ENCODE measurements around the gene IL36A.

Gene IL36A

GRCh38 chr2:113014067-113014466 lies 8.8 kb downstream of the IL36A start:
- peaks cover 27% of the 10 kb centered on the region for H3K27me3 Mint-ChIP-seq (ENCODE audit: low read depth)

GRCh38 chr2:113015042-113015441 lies 9.8 kb downstream of the IL36A start:
- H3K9me3 Mint-ChIP-seq: peaks cover 11% of the 10 kb centered on the region

More at GRCh38 chr2:113014067-113014466, 8.8 kb downstream of the IL36A start:
- H3K27ac Mint-ChIP-seq: no peak overlapping the region
- H3K9me3 Mint-ChIP-seq: peaks cover 10% of the 10 kb centered on the region
- no peak overlapping the region for H3K4me3 Mint-ChIP-seq
- peaks cover 10% of the 10 kb centered on the region for H3K4me1 Mint-ChIP-seq (ENCODE audit: low read depth)
- DNase-seq (ENCODE audit: low spot score): no peak
- peaks cover 3% of the 10 kb centered on the region for H3K36me3 Mint-ChIP-seq (ENCODE audit: low read depth)

GRCh38 chr2:113015655-113016054 lies 10.4 kb downstream of the IL36A start:
- Mint-ChIP-seq H3K9me3 (peaks cover 11% of the 10 kb centered on the region), H3K4me3 (no peak overlapping the region), H3K27ac (no peak overlapping the region), H3K36me3 (ENCODE audit: low read depth) (peaks cover 3% of the 10 kb centered on the region), H3K27me3 (ENCODE audit: low read depth) (peaks cover 31% of the 10 kb centered on the region), H3K4me1 (ENCODE audit: low read depth) (peaks cover 6% of the 10 kb centered on the region)
- DNase-seq (ENCODE audit: low spot score): no peak

More at GRCh38 chr2:113015042-113015441, 9.8 kb downstream of the IL36A start:
- Mint-ChIP-seq H3K4me1 (ENCODE audit: low read depth) (peaks cover 8% of the 10 kb centered on the region), H3K27me3 (ENCODE audit: low read depth) (peaks cover 31% of the 10 kb centered on the region), H3K27ac (no peak overlapping the region), H3K4me3 (no peak overlapping the region), H3K36me3 (ENCODE audit: low read depth) (peaks cover 3% of the 10 kb centered on the region)
- DNase-seq (ENCODE audit: low spot score): no peak

- H3K27me3 Mint-ChIP-seq (ENCODE audit: low read depth): peaks cover 36% of the 10 kb centered on the region
- H3K4me3 Mint-ChIP-seq: no peak overlapping the region
- H3K9me3 Mint-ChIP-seq: peaks cover 6% of the 10 kb centered on the region
- no peak overlapping the region for H3K27ac Mint-ChIP-seq
- no peak for DNase-seq (ENCODE audit: low spot score)
- H3K4me1 Mint-ChIP-seq (ENCODE audit: low read depth): no peaks in the 10 kb centered on the region
- H3K36me3 Mint-ChIP-seq (ENCODE audit: low read depth): peaks cover 1% of the 10 kb centered on the region
Measured at GRCh38 chr2:113018509-113018908, 13.2 kb downstream of the IL36A start.

- no peak overlapping the region for H3K27ac Mint-ChIP-seq
- H3K4me1 Mint-ChIP-seq (ENCODE audit: low read depth): no peaks in the 10 kb centered on the region
- H3K4me3 Mint-ChIP-seq: no peak overlapping the region
- peaks cover 6% of the 10 kb centered on the region for H3K9me3 Mint-ChIP-seq
- DNase-seq (ENCODE audit: low spot score): no peak
- H3K36me3 Mint-ChIP-seq (ENCODE audit: low read depth): no peaks in the 10 kb centered on the region
- H3K27me3 Mint-ChIP-seq (ENCODE audit: low read depth): peaks cover 51% of the 10 kb centered on the region
Measured at GRCh38 chr2:113021312-113021711, 16.1 kb downstream of the IL36A start.

- DNase-seq (ENCODE audit: low spot score): no peak
- Mint-ChIP-seq H3K4me1 (ENCODE audit: low read depth) (no peaks in the 10 kb centered on the region), H3K36me3 (ENCODE audit: low read depth) (no peaks in the 10 kb centered on the region), H3K27me3 (ENCODE audit: low read depth) (peaks cover 51% of the 10 kb centered on the region), H3K9me3 (no peaks in the 10 kb centered on the region), H3K27ac (no peak overlapping the region), H3K4me3 (no peak overlapping the region)
Measured at GRCh38 chr2:113024764-113025163, 19.5 kb downstream of the IL36A start.

- Mint-ChIP-seq H3K27ac (no peak overlapping the region), H3K36me3 (ENCODE audit: low read depth) (no peaks in the 10 kb centered on the region), H3K4me1 (ENCODE audit: low read depth) (no peaks in the 10 kb centered on the region), H3K4me3 (no peak overlapping the region), H3K9me3 (no peaks in the 10 kb centered on the region), H3K27me3 (ENCODE audit: low read depth) (peaks cover 56% of the 10 kb centered on the region)
- no peak for DNase-seq (ENCODE audit: low spot score)
Measured at GRCh38 chr2:113025737-113026136, 20.5 kb downstream of the IL36A start.

- no peaks in the 10 kb centered on the region for H3K4me1 Mint-ChIP-seq (ENCODE audit: low read depth)
- H3K9me3 Mint-ChIP-seq: no peaks in the 10 kb centered on the region
- H3K4me3 Mint-ChIP-seq: no peak overlapping the region
- no peak overlapping the region for H3K27ac Mint-ChIP-seq
- H3K27me3 Mint-ChIP-seq (ENCODE audit: low read depth): peaks cover 48% of the 10 kb centered on the region
- no peaks in the 10 kb centered on the region for H3K36me3 Mint-ChIP-seq (ENCODE audit: low read depth)
- DNase-seq (ENCODE audit: low spot score): no peak
Measured at GRCh38 chr2:113027691-113028090, 22.4 kb downstream of the IL36A start.

- Mint-ChIP-seq H3K4me3 (no peak overlapping the region), H3K27ac (no peak overlapping the region), H3K9me3 (no peaks in the 10 kb centered on the region), H3K4me1 (ENCODE audit: low read depth) (no peaks in the 10 kb centered on the region), H3K36me3 (ENCODE audit: low read depth) (no peaks in the 10 kb centered on the region), H3K27me3 (ENCODE audit: low read depth) (peaks cover 48% of the 10 kb centered on the region)
- DNase-seq (ENCODE audit: low spot score): no peak
Measured at GRCh38 chr2:113028112-113028511, 22.9 kb downstream of the IL36A start.

GRCh38 chr2:113032737-113033136 lies 27.5 kb downstream of the IL36A start:
- H3K4me3 Mint-ChIP-seq: no peak overlapping the region
- no peaks in the 10 kb centered on the region for H3K9me3 Mint-ChIP-seq
- H3K36me3 Mint-ChIP-seq (ENCODE audit: low read depth): no peaks in the 10 kb centered on the region
- H3K27me3 Mint-ChIP-seq (ENCODE audit: low read depth): peaks cover 29% of the 10 kb centered on the region
- no peak overlapping the region for H3K27ac Mint-ChIP-seq
- H3K4me1 Mint-ChIP-seq (ENCODE audit: low read depth): no peaks in the 10 kb centered on the region
- DNase-seq (ENCODE audit: low spot score): no peak

GRCh38 chr2:113034016-113034415 lies 28.8 kb downstream of the IL36A start:
- peaks cover 27% of the 10 kb centered on the region for H3K27me3 Mint-ChIP-seq (ENCODE audit: low read depth)

GRCh38 chr2:113036763-113037162 lies 31.5 kb downstream of the IL36A start:
- peaks cover 23% of the 10 kb centered on the region for H3K27me3 Mint-ChIP-seq (ENCODE audit: low read depth)
- H3K4me3 Mint-ChIP-seq: no peak overlapping the region
- H3K9me3 Mint-ChIP-seq: no peaks in the 10 kb centered on the region
- no peaks in the 10 kb centered on the region for H3K36me3 Mint-ChIP-seq (ENCODE audit: low read depth)
- DNase-seq (ENCODE audit: low spot score): no peak
- H3K4me1 Mint-ChIP-seq (ENCODE audit: low read depth): peaks cover 2% of the 10 kb centered on the region
- H3K27ac Mint-ChIP-seq: no peak overlapping the region

More at GRCh38 chr2:113034016-113034415, 28.8 kb downstream of the IL36A start:
- Mint-ChIP-seq H3K27ac (no peak overlapping the region), H3K9me3 (no peaks in the 10 kb centered on the region), H3K4me3 (no peak overlapping the region), H3K4me1 (ENCODE audit: low read depth) (no peaks in the 10 kb centered on the region), H3K36me3 (ENCODE audit: low read depth) (no peaks in the 10 kb centered on the region)
- no peak for DNase-seq (ENCODE audit: low spot score)

GRCh38 chr2:113038291-113038690 lies 33.0 kb downstream of the IL36A start:
- H3K4me1 Mint-ChIP-seq (ENCODE audit: low read depth): peaks cover 2% of the 10 kb centered on the region
- H3K27ac Mint-ChIP-seq: no peak overlapping the region
- H3K27me3 Mint-ChIP-seq (ENCODE audit: low read depth): peaks cover 33% of the 10 kb centered on the region
- no peak overlapping the region for H3K4me3 Mint-ChIP-seq
- no peaks in the 10 kb centered on the region for H3K9me3 Mint-ChIP-seq
- DNase-seq (ENCODE audit: low spot score): no peak
- no peaks in the 10 kb centered on the region for H3K36me3 Mint-ChIP-seq (ENCODE audit: low read depth)

- Mint-ChIP-seq H3K27ac (no peak overlapping the region), H3K4me3 (no peak overlapping the region), H3K36me3 (ENCODE audit: low read depth) (no peaks in the 10 kb centered on the region), H3K9me3 (no peaks in the 10 kb centered on the region), H3K4me1 (ENCODE audit: low read depth) (peaks cover 2% of the 10 kb centered on the region), H3K27me3 (ENCODE audit: low read depth) (peaks cover 37% of the 10 kb centered on the region)
- no peak for DNase-seq (ENCODE audit: low spot score)
Measured at GRCh38 chr2:113039158-113039557, 33.9 kb downstream of the IL36A start.

- no peak overlapping the region for H3K27ac Mint-ChIP-seq
- no peaks in the 10 kb centered on the region for H3K36me3 Mint-ChIP-seq (ENCODE audit: low read depth)
- DNase-seq (ENCODE audit: low spot score): no peak
- H3K9me3 Mint-ChIP-seq: no peaks in the 10 kb centered on the region
- peaks cover 39% of the 10 kb centered on the region for H3K27me3 Mint-ChIP-seq (ENCODE audit: low read depth)
- H3K4me1 Mint-ChIP-seq (ENCODE audit: low read depth): peaks cover 2% of the 10 kb centered on the region
- no peak overlapping the region for H3K4me3 Mint-ChIP-seq
Measured at GRCh38 chr2:113039719-113040118, 34.5 kb downstream of the IL36A start.
